HUES64 (cell line): Measurements from ENCODE around the gene VAMP5.
"Not testable (repeated sequence)": the region's sequence is repeated elsewhere in the genome, so short reads cannot be mapped to it uniquely, and the experiment has no call there.

ENCODE experiments used
- H3K27ac ChIP-seq: 2 replicates; pipeline ENCODE4 v1.7.0; 2013; ENCODE audit warnings: low read depth, low read length, inconsistent platforms
- H3K27me3 ChIP-seq: 2 replicates; pipeline ENCODE4 v1.6.1; 2013; ENCODE audit warnings: mild to moderate bottlenecking, low read length; ENCODE audit not compliant: insufficient read depth
- H3K36me3 ChIP-seq: 2 replicates; pipeline ENCODE4 v1.6.1; 2013; ENCODE audit warnings: mild to moderate bottlenecking, low read length; ENCODE audit not compliant: insufficient read depth
- H3K4me1 ChIP-seq: 2 replicates; pipeline ENCODE4 v1.6.1; 2013; ENCODE audit warnings: mild to moderate bottlenecking, low read length, moderate library complexity; ENCODE audit not compliant: insufficient read depth
- H3K4me3 ChIP-seq: 2 replicates; pipeline ENCODE4 v1.5.1; 2013; ENCODE audit warnings: mild to moderate bottlenecking, low read length, moderate library complexity
- H3K9ac ChIP-seq: 2 replicates; pipeline ENCODE4 v1.6.1; 2013; ENCODE audit warnings: mild to moderate bottlenecking, low read depth, low read length
- H3K9me3 ChIP-seq: 2 replicates; pipeline ENCODE4 v1.6.1; 2013; ENCODE audit warnings: low read depth, low read length; ENCODE audit not compliant: insufficient read depth
- WGBS: fragments of 150-250, 120-280 bp; methylation state at CpG from one replicate; pipeline ENCODE4 v1.1.7; 2013; ENCODE audit warnings: missing lambda C conversion rate; 5-methylcytosine and 5-hydroxymethylcytosine counted together

Gene VAMP5

DNA sequence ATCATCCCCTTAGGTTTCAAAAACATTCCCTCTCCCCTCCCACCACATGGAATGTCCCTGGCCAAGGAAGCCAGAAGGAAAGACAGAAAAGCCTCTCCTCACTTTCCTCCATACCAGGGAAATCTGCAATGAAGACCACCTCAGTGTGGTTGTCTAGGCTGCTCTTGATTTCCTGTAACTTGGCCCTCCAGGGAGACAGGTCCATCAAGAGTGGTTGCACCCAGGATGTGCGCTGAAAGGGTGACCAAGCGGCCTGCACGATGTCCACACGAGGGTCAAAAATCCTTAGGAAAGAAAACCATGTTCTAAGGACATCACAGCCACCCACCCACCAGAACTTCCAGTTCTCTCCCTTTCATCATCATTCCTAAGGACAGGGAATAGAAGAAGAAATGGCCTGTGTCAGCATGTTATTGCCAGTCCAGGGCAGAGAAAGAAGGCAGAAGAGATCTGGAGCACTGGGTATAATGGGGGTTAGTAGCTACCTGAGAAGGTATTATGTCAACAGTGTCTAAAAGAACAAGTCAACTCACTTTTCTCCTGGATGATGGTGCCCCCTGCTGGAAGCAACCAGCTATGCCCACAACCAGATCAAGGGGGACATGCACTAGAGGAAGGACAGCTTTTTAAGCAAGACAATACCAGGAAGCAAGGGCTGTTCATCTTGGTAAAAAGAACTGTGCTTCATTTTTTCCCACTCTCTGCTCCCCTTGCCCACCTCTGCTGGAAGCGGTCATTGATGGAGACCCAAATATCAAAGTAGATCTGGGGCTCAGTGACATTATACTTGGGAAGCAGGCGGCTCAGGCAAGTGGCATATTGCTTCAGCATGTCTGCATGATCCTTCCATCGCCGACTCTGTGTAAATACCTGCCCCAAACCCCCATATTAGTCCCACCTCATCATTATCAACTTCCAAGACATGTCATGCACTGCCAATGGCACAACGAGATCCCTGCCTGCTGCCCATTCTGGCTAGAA lies 32.2 kb upstream of the VAMP5 start:
- WGBS: 85% methylated on average over 9 of the region's 9 CpGs
- Histone ChIP-seq H3K4me1 (no peaks in the 10 kb centered on the region), H3K27me3 (no peaks in the 10 kb centered on the region), H3K27ac (no peak overlapping the region), H3K9ac (no peak overlapping the region), H3K36me3 (peaks cover 89% of the 10 kb centered on the region), H3K9me3 (no peaks in the 10 kb centered on the region), H3K4me3 (no peak overlapping the region)

DNA sequence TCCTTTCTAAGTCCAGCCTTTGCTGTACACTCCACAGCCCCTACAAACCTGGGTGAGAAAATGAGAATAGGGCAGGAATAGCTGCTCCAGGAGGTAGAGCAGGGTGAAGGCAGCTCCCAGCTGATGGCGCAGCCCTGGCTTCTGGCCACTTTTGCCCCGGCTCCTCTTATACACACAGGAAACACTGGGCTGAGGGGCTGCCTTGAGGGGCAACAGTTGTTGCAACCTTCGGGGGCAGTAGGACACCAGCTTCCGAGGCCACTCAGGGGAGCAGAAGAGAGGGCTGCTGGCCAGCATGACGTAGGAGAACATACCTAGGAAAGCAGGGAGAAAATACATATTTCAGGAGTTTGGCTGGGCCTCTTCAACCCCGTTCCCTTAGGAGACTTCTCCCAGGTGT lies 31.0 kb upstream of the VAMP5 start:
- Histone ChIP-seq H3K4me3 (no peak overlapping the region), H3K27me3 (no peaks in the 10 kb centered on the region), H3K9ac (no peak overlapping the region), H3K27ac (no peak overlapping the region), H3K4me1 (no peaks in the 10 kb centered on the region), H3K36me3 (peaks cover 86% of the 10 kb centered on the region), H3K9me3 (no peaks in the 10 kb centered on the region)
- 84% methylated on average over 6 of the region's 6 CpGs for WGBS

DNA sequence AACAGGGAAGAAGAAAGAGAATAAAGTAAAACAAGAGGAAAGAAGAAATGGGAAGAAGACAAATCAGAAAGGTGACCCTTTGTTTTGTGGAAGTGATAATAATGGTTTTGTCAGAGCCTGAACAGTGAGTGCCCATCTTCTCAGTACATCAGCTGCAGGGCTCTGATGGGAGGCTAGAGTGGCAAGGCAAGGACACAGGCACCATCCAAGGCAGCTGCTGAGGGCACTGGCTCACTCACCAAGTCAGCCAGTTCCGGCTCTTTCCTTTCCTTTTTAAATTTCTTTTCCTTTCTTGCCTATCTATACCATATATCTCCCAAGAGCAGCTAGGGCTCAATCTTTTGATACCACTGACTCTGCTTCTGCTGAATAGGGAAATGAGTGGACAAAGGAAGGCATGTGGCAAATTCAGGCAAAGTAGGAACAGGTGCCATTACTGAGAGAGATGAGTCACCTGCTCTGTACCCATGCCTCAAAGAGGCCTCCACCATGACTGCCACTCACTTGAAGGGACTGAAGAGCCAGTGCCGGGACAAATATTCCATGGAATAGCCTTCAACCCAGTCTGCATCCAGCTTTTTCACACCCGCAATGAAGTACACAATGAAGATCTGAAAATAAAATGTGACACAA lies 29.1 kb upstream of the VAMP5 start:
- H3K4me3 ChIP-seq: no peak overlapping the region
- H3K27me3 ChIP-seq: no peaks in the 10 kb centered on the region
- WGBS: 94% methylated on average over 3 of the region's 3 CpGs
- H3K27ac ChIP-seq: no peak overlapping the region
- no peaks in the 10 kb centered on the region for H3K4me1 ChIP-seq
- H3K9me3 ChIP-seq: no peaks in the 10 kb centered on the region
- H3K9ac ChIP-seq: no peak overlapping the region
- H3K36me3 ChIP-seq: peaks cover 78% of the 10 kb centered on the region

DNA sequence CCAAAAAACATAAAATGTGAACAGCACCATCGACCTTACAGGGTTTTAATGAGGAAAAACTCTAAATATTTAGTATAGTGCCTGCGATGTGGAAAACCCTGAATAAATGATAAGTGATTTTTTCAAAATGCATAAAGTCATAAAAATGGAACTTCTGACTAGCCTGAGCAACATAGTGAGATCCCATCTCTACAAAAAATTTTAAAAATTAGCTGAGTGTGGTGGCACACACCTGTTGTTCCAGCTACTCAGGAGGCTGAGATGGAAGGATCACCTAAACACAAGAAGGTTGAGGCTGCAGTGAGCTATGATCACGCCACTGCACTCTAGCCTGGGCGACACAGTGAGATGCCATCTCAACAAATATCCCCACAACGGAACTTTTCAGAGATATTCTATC lies 27.1 kb upstream of the VAMP5 start:
- H3K27me3 ChIP-seq: no peaks in the 10 kb centered on the region
- H3K27ac ChIP-seq: no peak overlapping the region
- no peaks in the 10 kb centered on the region for H3K4me1 ChIP-seq
- H3K36me3 ChIP-seq: peaks cover 59% of the 10 kb centered on the region
- 95% methylated on average over 5 of the region's 5 CpGs for WGBS
- no peak overlapping the region for H3K9ac ChIP-seq
- H3K4me3 ChIP-seq: no peak overlapping the region
- no peaks in the 10 kb centered on the region for H3K9me3 ChIP-seq

DNA sequence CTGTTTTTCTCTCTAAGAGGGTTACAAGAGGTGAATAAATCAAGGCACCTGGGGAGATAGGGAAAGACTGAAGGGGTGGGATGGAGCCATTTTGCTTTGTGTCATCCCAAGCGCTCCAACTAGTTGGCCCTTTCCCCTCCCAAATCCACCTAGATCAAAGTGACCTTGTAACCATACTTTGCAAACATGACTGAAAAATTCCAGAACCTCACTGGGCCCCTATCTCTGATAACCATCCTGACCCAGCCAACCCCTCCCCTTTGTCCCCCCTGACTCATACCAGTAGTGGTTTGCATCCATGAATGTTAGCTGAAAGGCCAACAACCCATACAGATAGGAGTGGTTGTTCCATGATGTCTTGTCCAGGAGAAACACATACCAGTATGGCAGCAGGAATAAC lies 26.1 kb upstream of the VAMP5 start:
- Histone ChIP-seq H3K9ac (no peak overlapping the region), H3K27ac (no peak overlapping the region), H3K9me3 (no peaks in the 10 kb centered on the region), H3K27me3 (no peaks in the 10 kb centered on the region), H3K4me1 (no peaks in the 10 kb centered on the region), H3K4me3 (no peak overlapping the region), H3K36me3 (peaks cover 49% of the 10 kb centered on the region)
- 95% methylated on average over 1 of the region's 1 CpG for WGBS

DNA sequence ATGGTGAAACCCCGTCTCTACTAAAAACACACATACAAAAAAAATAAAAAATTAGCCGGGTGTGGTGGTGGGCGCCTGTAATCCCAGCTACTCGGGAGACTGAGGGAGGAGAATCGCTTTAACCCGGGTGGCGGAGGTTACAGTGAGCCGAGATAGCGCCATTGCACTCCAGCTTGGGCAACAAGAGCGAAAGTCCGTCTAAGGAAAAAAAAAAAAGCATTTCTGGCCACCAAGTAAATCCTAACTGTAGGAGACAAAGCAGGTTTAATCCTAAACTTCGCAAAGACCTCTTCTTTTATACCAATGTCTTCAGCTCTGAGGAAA lies 23.9 kb upstream of the VAMP5 start:
- Histone ChIP-seq H3K36me3 (peaks cover 30% of the 10 kb centered on the region), H3K9ac (peak overlapping the region; percentile 78; the same call in 1 of the 2 replicates), H3K4me3 (peak overlapping the region; percentile 93)
- WGBS: 86% methylated on average over 12 of the region's 12 CpGs
- H3K27me3 ChIP-seq, H3K27ac ChIP-seq, H3K4me1 ChIP-seq, H3K9me3 ChIP-seq: not testable (repeated sequence)

DNA sequence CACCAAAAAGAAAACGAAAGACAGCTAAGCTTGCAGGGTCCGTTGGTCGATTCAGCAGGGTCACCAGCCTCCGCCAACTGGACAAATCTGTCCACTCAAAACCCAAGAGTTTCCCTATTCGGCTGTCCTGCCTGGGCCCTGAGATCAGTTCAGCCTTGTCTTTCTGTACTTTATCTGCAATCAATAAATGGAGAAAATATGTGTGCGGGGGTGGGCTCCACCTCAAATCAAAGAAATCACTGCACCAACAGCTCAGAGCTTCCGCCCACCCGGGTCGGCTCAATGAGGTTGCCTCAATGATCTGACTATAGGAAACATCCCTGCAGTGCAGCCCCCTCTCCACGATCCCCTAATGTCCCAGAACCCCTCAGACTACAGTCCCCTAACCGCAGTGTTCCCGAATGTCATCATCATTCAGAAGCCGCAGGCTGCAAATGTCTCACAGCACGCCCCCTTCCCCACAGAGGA lies 23.4 kb upstream of the VAMP5 start:
- H3K9me3 ChIP-seq: no peaks in the 10 kb centered on the region

DNA sequence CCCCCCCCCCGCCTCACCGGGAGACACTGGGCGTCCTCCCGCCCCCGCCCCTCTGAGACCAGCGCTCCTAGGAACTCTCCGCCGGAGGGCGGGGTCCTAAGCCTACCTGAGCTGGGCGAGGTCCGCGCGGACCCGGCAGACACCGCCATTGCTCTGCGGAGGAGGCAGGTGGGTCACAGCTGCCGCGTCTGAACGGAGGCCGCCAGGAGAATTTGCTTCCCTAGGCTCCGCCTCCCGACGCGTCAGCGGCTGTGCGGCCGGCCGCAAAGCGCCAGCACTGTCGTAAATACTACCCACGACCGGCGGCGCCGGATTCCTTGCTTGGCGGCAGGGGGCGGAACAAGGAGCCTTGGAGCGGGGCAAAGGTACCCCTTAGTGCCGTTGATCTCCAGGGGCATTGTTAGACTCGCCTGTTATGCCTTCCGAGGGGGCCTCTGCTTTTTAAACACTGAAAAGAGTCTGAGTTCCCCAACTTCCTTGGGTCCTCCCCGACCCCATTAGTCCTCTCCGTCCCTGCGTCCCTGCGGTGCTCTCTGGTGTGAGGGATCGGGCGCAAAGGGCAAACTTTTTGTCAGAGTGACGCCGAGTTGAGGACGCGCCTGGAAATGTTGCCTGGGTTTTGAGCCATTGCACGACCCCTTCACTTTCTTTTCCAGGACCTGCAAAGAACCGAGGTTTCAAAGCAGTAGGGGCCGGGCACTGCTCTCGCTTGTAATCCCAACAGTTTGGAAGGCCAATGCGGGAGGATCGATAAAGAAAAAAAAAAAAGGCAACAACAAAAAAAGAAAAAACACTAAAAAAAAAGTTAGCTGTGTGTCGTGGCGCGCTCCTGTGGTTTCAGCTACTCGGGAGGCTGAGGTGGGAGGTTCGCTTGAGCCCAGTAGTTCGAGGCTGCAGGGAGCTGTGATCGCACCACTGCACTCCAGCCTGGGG lies 22.7 kb upstream of the VAMP5 start, which contains the start of gene GGCX:
GGCX (minus strand) TSS at position 214 of the 933 bp plus-strand sequence; CDS start at position 149, 65 bp downstream.
- Histone ChIP-seq H3K9me3 (no peaks in the 10 kb centered on the region), H3K4me1 (no peaks in the 10 kb centered on the region), H3K27me3 (peaks cover 2% of the 10 kb centered on the region; the same call in 1 of the 2 replicates), H3K27ac (peak within 1 kb of the TSS; percentile 97), H3K9ac (peak within 1 kb of the TSS; percentile 93), H3K4me3 (peak within 1 kb of the TSS; percentile 93), H3K36me3 (peaks cover 21% of the 10 kb centered on the region)
- 8% methylated on average over 62 of the region's 64 CpGs for WGBS

More for the DNA sequence above, 23.4 kb upstream of the VAMP5 start:
- peak overlapping the region; percentile 93 for H3K4me3 ChIP-seq
- H3K4me1 ChIP-seq: no peaks in the 10 kb centered on the region
- no peaks in the 10 kb centered on the region for H3K27me3 ChIP-seq
- H3K9ac ChIP-seq: peak overlapping the region; percentile 78
- 9% methylated on average over 14 of the region's 14 CpGs for WGBS
- H3K36me3 ChIP-seq: peaks cover 28% of the 10 kb centered on the region
- H3K27ac ChIP-seq: peak overlapping the region; percentile 62; the same call in 1 of the 2 replicates

DNA sequence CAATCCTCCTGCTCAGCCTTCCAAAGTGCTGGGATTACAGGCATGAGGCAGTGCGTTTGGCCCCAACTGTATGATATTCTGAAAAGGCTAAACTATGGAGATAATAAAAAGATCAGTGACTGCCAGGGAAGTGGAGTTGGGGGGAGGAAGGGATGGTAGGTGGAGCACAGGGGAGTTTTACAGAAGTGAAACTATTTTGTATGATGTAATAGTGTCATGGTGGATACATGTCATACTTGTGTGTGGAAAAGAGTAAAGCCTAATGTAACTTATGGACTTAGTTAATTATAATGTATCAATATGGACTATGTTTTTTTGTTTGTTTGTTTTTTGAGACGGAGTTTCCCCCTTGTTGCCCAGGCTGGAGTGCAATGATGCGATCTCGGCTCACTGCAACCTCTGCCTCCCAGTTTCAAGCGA lies 20.1 kb upstream of the VAMP5 start:
- Histone ChIP-seq H3K4me1 (no peaks in the 10 kb centered on the region), H3K27me3 (peaks cover 24% of the 10 kb centered on the region), H3K36me3 (peaks cover under 1% of the 10 kb centered on the region; the same call in 1 of the 2 replicates), H3K27ac (no peak overlapping the region), H3K9me3 (no peaks in the 10 kb centered on the region), H3K4me3 (no peak overlapping the region), H3K9ac (no peak overlapping the region)
- 90% methylated on average over 5 of the region's 5 CpGs for WGBS

DNA sequence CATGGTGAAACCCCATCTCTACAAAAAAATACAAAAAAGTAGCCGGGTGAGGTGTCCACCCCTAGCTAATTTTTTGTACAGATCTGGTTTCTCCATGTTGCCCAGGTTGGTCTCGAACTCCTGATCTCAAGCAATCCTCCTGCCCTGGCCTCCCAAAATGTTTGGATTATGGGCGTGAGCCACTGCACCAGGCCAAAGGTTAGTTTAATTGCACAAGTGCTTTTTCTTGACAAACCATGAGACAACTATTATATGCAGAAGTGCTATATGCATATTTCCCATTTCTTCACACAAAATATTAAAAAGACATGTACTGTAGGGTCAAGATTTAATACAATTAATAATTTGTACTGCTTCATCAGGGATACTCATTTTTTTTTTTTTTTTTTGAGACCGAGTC lies 18.0 kb upstream of the VAMP5 start:
- H3K9ac ChIP-seq: no peak overlapping the region
- no peaks in the 10 kb centered on the region for H3K36me3 ChIP-seq
- no peaks in the 10 kb centered on the region for H3K4me1 ChIP-seq
- H3K27me3 ChIP-seq: peaks cover 43% of the 10 kb centered on the region
- no peak overlapping the region for H3K4me3 ChIP-seq
- no peak overlapping the region for H3K27ac ChIP-seq
- no peaks in the 10 kb centered on the region for H3K9me3 ChIP-seq
- 92% methylated on average over 4 of the region's 4 CpGs for WGBS
